AG10803 (cell line): ENCODE data around the gene CD164.
"Not testable (repeated sequence)": the region's sequence is repeated elsewhere in the genome, so short reads cannot be mapped to it uniquely, and the experiment has no call there.

Experiments
- DNase-seq: peaks from one replicate; pipeline ENCODE4 v3.0.0; 2010; ENCODE audit warnings: low read depth
- H3K4me3 ChIP-seq: 2 replicates; pipeline ENCODE4 v1.5.1; 2011; ENCODE audit warnings: mild to moderate bottlenecking, low read length, control low read depth
- CTCF ChIP-seq: conservative IDR thresholded peaks from 2 replicates; pipeline ENCODE4 v1.5.1; 2011; ENCODE audit warnings: mild to moderate bottlenecking, low read length, control low read depth, inconsistent platforms

Gene CD164

GRCh38 chr6:109369728-109370127 is 12.5 kb downstream of the CD164 start:
- no peak overlapping the region for H3K4me3 ChIP-seq
- no peak for TF ChIP-seq CTCF
- no peak for DNase-seq

- H3K4me3 ChIP-seq, DNase-seq: not testable (repeated sequence)
Measured at GRCh38 chr6:109364382-109365078, 17.7 kb downstream of the CD164 start.

- no peak for DNase-seq
- no peak overlapping the region for H3K4me3 ChIP-seq
- no peak for TF ChIP-seq CTCF
Measured at GRCh38 chr6:109363753-109364152, 18.5 kb downstream of the CD164 start.

- DNase-seq = no peak
- no peak for TF ChIP-seq CTCF
- no peak overlapping the region for H3K4me3 ChIP-seq
Measured at GRCh38 chr6:109362102-109362884, 20.0 kb downstream of the CD164 start.

GRCh38 chr6:109360791-109361190 is 21.5 kb downstream of the CD164 start:
- TF ChIP-seq CTCF = no peak
- DNase-seq = no peak
- no peak overlapping the region for H3K4me3 ChIP-seq

GRCh38 chr6:109360281-109360680 is 22.0 kb downstream of the CD164 start:
- no peak for TF ChIP-seq CTCF

GRCh38 chr6:109359248-109359647 is 23.0 kb downstream of the CD164 start:
- TF ChIP-seq CTCF = no peak
- DNase-seq = no peak

More at GRCh38 chr6:109360281-109360680, 22.0 kb downstream of the CD164 start:
- no peak overlapping the region for H3K4me3 ChIP-seq
- DNase-seq = no peak

More at GRCh38 chr6:109359248-109359647, 23.0 kb downstream of the CD164 start:
- no peak overlapping the region for H3K4me3 ChIP-seq
